HCT116 (cell line): ENCODE data around the gene RNF13. TPM values are rescaled to one million over a fixed set of nuclear protein-coding genes. Genes with fewer than 3 reads are reported as not detected.

ENCODE experiments used
- ATAC-seq: fragments of 200-7000 bp; cut with Tn5 transposase; 2 replicates; pipeline ENCODE4 v1.9.1; 2020; ENCODE audit warnings: mild to moderate bottlenecking, moderate library complexity
- BruUV-seq: library from RNA; stranded (reverse); fragments of 400-500 nt; replicated peaks from 2 replicates; lab custom pipeline; 2021; lab: Mats Ljungman, UMichigan
- CTCF ChIA-PET: fragments of 300-600 bp; sonication (Branson Sonifier 250); formaldehyde crosslinking; loops from one replicate; lab custom pipeline; 2021; ENCODE audit warnings: antibody characterized with exemption; lab: Charles Lee
- POLR2A ChIA-PET: fragments of 300-600, 350-600 bp; sonication (Branson Sonifier 250); formaldehyde crosslinking; loops from one replicate; lab custom pipeline; 2021; ENCODE audit warnings: antibody characterized with exemption; lab: Charles Lee
- RAD21 ChIA-PET, 2 experiments: fragments of 300-600 bp; sonication (Branson Sonifier 250); formaldehyde crosslinking; loops; one replicate each; lab custom pipeline; 2023; ENCODE audit warnings: low total read pairs in 2 of 2; ENCODE audit not compliant: uncharacterized antibody in 2 of 2, unreplicated experiment in 2 of 2, low non-redundant PET in 1 of 2; lab: Charles Lee
- DNase-seq: peaks from one replicate; pipeline ENCODE4 v3.0.0-alpha.2; 2010; ENCODE audit warnings: low read depth, low spot score
- H2AFZ ChIP-seq: fragments of 200-600 bp; shearing (Covaris generic), sonication (generic); 2 replicates; pipeline ENCODE4 v1.6.1; 2017; ENCODE audit warnings: low read depth, mixed run types, mixed read lengths, antibody characterized with exemption, low read length; ENCODE audit not compliant: poor library complexity, severe bottlenecking
- H3K27ac ChIP-seq: 2 replicates; pipeline ENCODE4 v1.5.1; 2012; ENCODE audit warnings: low read depth, low read length
- H3K27me3 ChIP-seq: fragments of 200-600 bp; sonication (generic); 2 replicates; pipeline ENCODE4 v1.6.1; 2016; ENCODE audit warnings: mixed run types, low read length, mixed read lengths; ENCODE audit not compliant: insufficient read depth
- H3K36me3 ChIP-seq, 2 experiments: fragments of 200-500 bp in 1 of 2; fragments of 200-600 bp in 1 of 2; sonication (Bioruptor generic) in 1 of 2; sonication (generic) in 1 of 2; 2 replicates each; pipeline versions ENCODE4 v1.5.1 to v1.6.1; 2014 to 2016; ENCODE audit warnings: low read length in 2 of 2, inconsistent platforms in 1 of 2, mixed read lengths in 1 of 2, mixed run types in 1 of 2; ENCODE audit not compliant: insufficient read depth in 2 of 2, control insufficient read depth in 1 of 2
- H3K4me1 ChIP-seq, 2 experiments: fragments of 200-600 bp in 1 of 2; sonication (generic) in 1 of 2; 2 replicates each; pipeline versions ENCODE4 v1.5.1 to v1.6.1; 2012 to 2017; ENCODE audit warnings: low read length in 2 of 2, inconsistent platforms in 1 of 2, mild to moderate bottlenecking in 1 of 2, mixed read lengths in 1 of 2, mixed run types in 1 of 2, moderate library complexity in 1 of 2; ENCODE audit not compliant: insufficient read depth in 2 of 2, control insufficient read depth in 1 of 2
- H3K4me2 ChIP-seq: fragments of 200-600 bp; sonication (generic); 2 replicates; pipeline ENCODE4 v1.6.1; 2017; ENCODE audit warnings: mixed run types, low read length, mixed read lengths
- H3K4me3 ChIP-seq, 2 experiments: fragments of 200-600 bp in 1 of 2; sonication (generic) in 1 of 2; replicated peaks in 1 of 2; 2 replicates each; pipeline ENCODE4 v1.5.1; 2011 to 2016; ENCODE audit warnings: low read length in 2 of 2, control low read depth in 1 of 2, low read depth in 1 of 2, mild to moderate bottlenecking in 1 of 2, mixed read lengths in 1 of 2, mixed run types in 1 of 2
- H3K79me2 ChIP-seq: fragments of 200-600 bp; sonication (generic); 2 replicates; pipeline ENCODE4 v1.6.1; 2017; ENCODE audit warnings: mild to moderate bottlenecking, mixed run types, low read length, moderate library complexity, mixed read lengths; ENCODE audit not compliant: insufficient read depth
- H3K9ac ChIP-seq: fragments of 200-600 bp; sonication (generic); 2 replicates; pipeline ENCODE4 v1.6.1; 2016; ENCODE audit warnings: low read length, mixed read lengths
- H3K9me2 ChIP-seq: fragments of 200-600 bp; sonication (generic), shearing (Covaris generic); 2 replicates; pipeline ENCODE4 v1.6.1; 2017; ENCODE audit warnings: mixed run types, mild to moderate bottlenecking, moderate library complexity; ENCODE audit not compliant: insufficient read depth
- H3K9me3 ChIP-seq, 2 experiments: fragments of 200-500 bp in 1 of 2; fragments of 200-600 bp in 1 of 2; sonication (Bioruptor generic) in 1 of 2; sonication (generic) in 1 of 2; 2 replicates each; pipeline ENCODE4 v1.6.1; 2014 to 2017; ENCODE audit warnings: low read length in 2 of 2, mixed read lengths in 2 of 2, inconsistent platforms in 1 of 2, low read depth in 1 of 2, mild to moderate bottlenecking in 1 of 2, mixed run types in 1 of 2, moderate library complexity in 1 of 2; ENCODE audit not compliant: control insufficient read depth in 1 of 2, insufficient read depth in 1 of 2
- H4K20me1 ChIP-seq: fragments of 200-600 bp; sonication (generic), shearing (Covaris generic); 2 replicates; pipeline ENCODE4 v1.6.1; 2017; ENCODE audit warnings: mixed run types, mild to moderate bottlenecking, moderate library complexity; ENCODE audit not compliant: insufficient read depth
- CBX3 ChIP-seq: IDR thresholded peaks from 2 replicates; pipeline ENCODE4 v1.6.1; 2012; ENCODE audit warnings: low read depth
- ELF1 ChIP-seq: IDR thresholded peaks from 2 replicates; pipeline ENCODE4 v1.6.1; 2012; ENCODE audit warnings: low read depth, borderline replicate concordance
- EZH2 ChIP-seq: fragments of 200-600 bp; sonication (generic); IDR thresholded peaks from 2 replicates; pipeline ENCODE4 v1.6.1; 2017; ENCODE audit warnings: antibody characterized with exemption, mixed run types
- POLR2AphosphoS5 ChIP-seq: IDR thresholded peaks from 2 replicates; pipeline ENCODE4 v1.6.1; 2011; ENCODE audit warnings: mild to moderate bottlenecking, low read depth, low read length, moderate library complexity
- RAD21 ChIP-seq: IDR thresholded peaks from 2 replicates; pipeline ENCODE4 v1.6.1; 2012; ENCODE audit warnings: low read depth, mild to moderate bottlenecking
- SP1 ChIP-seq: IDR thresholded peaks from 2 replicates; pipeline ENCODE4 v1.6.1; 2012; ENCODE audit warnings: low read depth
- SRF ChIP-seq: IDR thresholded peaks from 2 replicates; pipeline ENCODE4 v1.6.1; 2012; ENCODE audit warnings: low read depth
- TCF7L2 ChIP-seq: IDR thresholded peaks from 2 replicates; pipeline ENCODE4 v1.7.0; 2011; ENCODE audit warnings: borderline replicate concordance, inconsistent platforms; ENCODE audit not compliant: insufficient read depth, insufficient read length; ENCODE audit errors: extremely low read depth
- YY1 ChIP-seq: IDR thresholded peaks from 2 replicates; pipeline ENCODE4 v1.6.1; 2011; ENCODE audit warnings: low read length, low read depth, moderate library complexity, mild to moderate bottlenecking; ENCODE audit not compliant: insufficient replicate concordance; ENCODE audit errors: extremely low read depth
- ZNF274 ChIP-seq: fragments of 200-500 bp; sonication (Bioruptor generic); IDR thresholded peaks from 2 replicates; pipeline ENCODE4 v1.6.1; 2014; ENCODE audit warnings: mild to moderate bottlenecking, low read depth, low read length, inconsistent platforms
- intact Hi-C: fragments of 100-400 bp; cut with micrococcal nuclease; formaldehyde crosslinking; loops from 2 replicates; pipeline ENCODE4 v1.10.0; 2022
- total RNA-seq: library from RNA; stranded (reverse); gene quantifications from one replicate; pipeline ENCODE4 v1.2.1, GENCODE V29; 2021; ENCODE audit not compliant: unreplicated experiment
- TF ChIP-seq, protein P1 (sequence below): IDR thresholded peaks from 2 replicates; pipeline ENCODE4 v1.6.1; 2012; ENCODE audit warnings: low read depth
- TF ChIP-seq, protein P2 (sequence below), 3 experiments: fragments of 200-600 bp in 1 of 3; sonication (generic) in 1 of 3; IDR thresholded peaks in 2 of 3; conservative IDR thresholded peaks in 1 of 3; 2 replicates each; pipeline ENCODE4 v1.5.1; 2012 to 2017; ENCODE audit warnings: low read depth in 2 of 3, low read length in 2 of 3, antibody characterized with exemption in 1 of 3, borderline replicate concordance in 1 of 3, control low read depth in 1 of 3, mild to moderate bottlenecking in 1 of 3, mixed read lengths in 1 of 3, mixed run types in 1 of 3, moderate library complexity in 1 of 3; ENCODE audit not compliant: insufficient read depth in 1 of 3

The RNF13 gene
- total RNA-seq, 1 experiment from 2014 or later: 39.9 TPM

GRCh38 chr3:149844091-149844490 lies 31.1 kb downstream of the RNF13 start:
- Histone ChIP-seq H3K4me2 (no peak overlapping the region), H3K9ac (no peak overlapping the region), H2AFZ (no peak overlapping the region), H3K4me3 (no peak overlapping the region), H3K9me3 (no peaks in the 10 kb centered on the region), H3K9me2 (no peaks in the 10 kb centered on the region), H3K36me3 (no peaks in the 10 kb centered on the region)
- RAD21 ChIA-PET: no interaction called here
- CTCF ChIA-PET: no interaction called here
- no peak for TF ChIP-seq YY1
- TF ChIP-seq CBX3: no peak
- TF ChIP-seq TCF7L2: no peak
- TF ChIP-seq SRF: no peak
- TF ChIP-seq ZNF274: no peak
- no peak for TF ChIP-seq ELF1
- TF ChIP-seq SP1: no peak
- TF ChIP-seq, protein P1, sequence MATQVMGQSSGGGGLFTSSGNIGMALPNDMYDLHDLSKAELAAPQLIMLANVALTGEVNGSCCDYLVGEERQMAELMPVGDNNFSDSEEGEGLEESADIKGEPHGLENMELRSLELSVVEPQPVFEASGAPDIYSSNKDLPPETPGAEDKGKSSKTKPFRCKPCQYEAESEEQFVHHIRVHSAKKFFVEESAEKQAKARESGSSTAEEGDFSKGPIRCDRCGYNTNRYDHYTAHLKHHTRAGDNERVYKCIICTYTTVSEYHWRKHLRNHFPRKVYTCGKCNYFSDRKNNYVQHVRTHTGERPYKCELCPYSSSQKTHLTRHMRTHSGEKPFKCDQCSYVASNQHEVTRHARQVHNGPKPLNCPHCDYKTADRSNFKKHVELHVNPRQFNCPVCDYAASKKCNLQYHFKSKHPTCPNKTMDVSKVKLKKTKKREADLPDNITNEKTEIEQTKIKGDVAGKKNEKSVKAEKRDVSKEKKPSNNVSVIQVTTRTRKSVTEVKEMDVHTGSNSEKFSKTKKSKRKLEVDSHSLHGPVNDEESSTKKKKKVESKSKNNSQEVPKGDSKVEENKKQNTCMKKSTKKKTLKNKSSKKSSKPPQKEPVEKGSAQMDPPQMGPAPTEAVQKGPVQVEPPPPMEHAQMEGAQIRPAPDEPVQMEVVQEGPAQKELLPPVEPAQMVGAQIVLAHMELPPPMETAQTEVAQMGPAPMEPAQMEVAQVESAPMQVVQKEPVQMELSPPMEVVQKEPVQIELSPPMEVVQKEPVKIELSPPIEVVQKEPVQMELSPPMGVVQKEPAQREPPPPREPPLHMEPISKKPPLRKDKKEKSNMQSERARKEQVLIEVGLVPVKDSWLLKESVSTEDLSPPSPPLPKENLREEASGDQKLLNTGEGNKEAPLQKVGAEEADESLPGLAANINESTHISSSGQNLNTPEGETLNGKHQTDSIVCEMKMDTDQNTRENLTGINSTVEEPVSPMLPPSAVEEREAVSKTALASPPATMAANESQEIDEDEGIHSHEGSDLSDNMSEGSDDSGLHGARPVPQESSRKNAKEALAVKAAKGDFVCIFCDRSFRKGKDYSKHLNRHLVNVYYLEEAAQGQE: no peak
- no peak for TF ChIP-seq EZH2
- TF ChIP-seq RAD21: no peak
- no peak for TF ChIP-seq POLR2AphosphoS5
- TF ChIP-seq, protein P2, sequence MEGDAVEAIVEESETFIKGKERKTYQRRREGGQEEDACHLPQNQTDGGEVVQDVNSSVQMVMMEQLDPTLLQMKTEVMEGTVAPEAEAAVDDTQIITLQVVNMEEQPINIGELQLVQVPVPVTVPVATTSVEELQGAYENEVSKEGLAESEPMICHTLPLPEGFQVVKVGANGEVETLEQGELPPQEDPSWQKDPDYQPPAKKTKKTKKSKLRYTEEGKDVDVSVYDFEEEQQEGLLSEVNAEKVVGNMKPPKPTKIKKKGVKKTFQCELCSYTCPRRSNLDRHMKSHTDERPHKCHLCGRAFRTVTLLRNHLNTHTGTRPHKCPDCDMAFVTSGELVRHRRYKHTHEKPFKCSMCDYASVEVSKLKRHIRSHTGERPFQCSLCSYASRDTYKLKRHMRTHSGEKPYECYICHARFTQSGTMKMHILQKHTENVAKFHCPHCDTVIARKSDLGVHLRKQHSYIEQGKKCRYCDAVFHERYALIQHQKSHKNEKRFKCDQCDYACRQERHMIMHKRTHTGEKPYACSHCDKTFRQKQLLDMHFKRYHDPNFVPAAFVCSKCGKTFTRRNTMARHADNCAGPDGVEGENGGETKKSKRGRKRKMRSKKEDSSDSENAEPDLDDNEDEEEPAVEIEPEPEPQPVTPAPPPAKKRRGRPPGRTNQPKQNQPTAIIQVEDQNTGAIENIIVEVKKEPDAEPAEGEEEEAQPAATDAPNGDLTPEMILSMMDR (IDR thresholded peaks at IDR 0.05 in 2 of 3, conservative IDR thresholded peaks at IDR 0.05 in 1 of 3; ENCODE audit: borderline replicate concordance in 1 of 3, insufficient read depth in 1 of 3, low read depth in 2 of 3, low read length in 2 of 3): no peak
- TF ChIP-seq, all 23 proteins: peak for 0
- no TSS peak for BruUV-seq
- DNase-seq: no peak
- Histone ChIP-seq H4K20me1 (no peaks in the 10 kb centered on the region), H3K27ac (no peak overlapping the region), H3K27me3 (no peaks in the 10 kb centered on the region), H3K4me1 (no peaks in the 10 kb centered on the region), H3K79me2 (peaks cover 56% of the 10 kb centered on the region)
- no peak for ATAC-seq
- intact Hi-C loops: no loop called here
- POLR2A ChIA-PET: no interaction called here
